AG04450 (cell line): ENCODE results near the gene DCTN3. TPM values are rescaled to one million over a fixed set of nuclear protein-coding genes. Genes with fewer than 3 reads are reported as not detected.
A peak's percentile ranks its signal among the peaks of the same experiment; 100 is the strongest.

ENCODE experiments used
- CTCF ChIA-PET: fragments of 300-600, 350-600 bp; formaldehyde crosslinking; extraction: SDS; loops from one replicate; lab custom pipeline; 2022; ENCODE audit warnings: antibody characterized with exemption, inconsistent platforms; lab: Charles Lee
- POLR2A ChIA-PET: fragments of 350-600 bp; formaldehyde crosslinking; extraction: SDS; loops from one replicate; lab custom pipeline; 2021; ENCODE audit warnings: antibody characterized with exemption, inconsistent platforms; lab: Yijun Ruan, JAX
- DNase-seq: peaks from one replicate; pipeline ENCODE4 v3.0.0-alpha.2; 2011; ENCODE audit warnings: low read depth, low spot score
- H3K27ac ChIP-seq: one replicate; pipeline ENCODE4 v1.5.1; 2012; ENCODE audit warnings: low read depth, low read length, control low read depth
- H3K27me3 ChIP-seq: one replicate; pipeline ENCODE4 v1.6.0; 2012; ENCODE audit warnings: low read length; ENCODE audit not compliant: control insufficient read depth, insufficient read depth
- H3K4me3 ChIP-seq: 2 replicates; pipeline ENCODE4 v1.5.1; 2011; ENCODE audit warnings: mild to moderate bottlenecking, low read depth, low read length, control low read depth
- H3K9me3 ChIP-seq: 2 replicates; pipeline ENCODE4 v1.5.1; 2012; ENCODE audit warnings: low read length; ENCODE audit not compliant: control insufficient read depth, insufficient read depth
- polyA plus RNA-seq: library from polyadenylated mRNA; depleted of rRNA; stranded (reverse); fragments of >200 nt; gene quantifications from 2 replicates; pipeline ENCODE4 v1.2.3, GENCODE V29; 2011
- TF ChIP-seq, protein P1 (sequence below): IDR thresholded peaks from 2 replicates; pipeline ENCODE4 v1.5.1; 2011; ENCODE audit warnings: low read depth, low read length, control low read depth, inconsistent platforms

Gene DCTN3
- polyA plus RNA-seq, 1 experiment = 97.6 TPM

DNA sequence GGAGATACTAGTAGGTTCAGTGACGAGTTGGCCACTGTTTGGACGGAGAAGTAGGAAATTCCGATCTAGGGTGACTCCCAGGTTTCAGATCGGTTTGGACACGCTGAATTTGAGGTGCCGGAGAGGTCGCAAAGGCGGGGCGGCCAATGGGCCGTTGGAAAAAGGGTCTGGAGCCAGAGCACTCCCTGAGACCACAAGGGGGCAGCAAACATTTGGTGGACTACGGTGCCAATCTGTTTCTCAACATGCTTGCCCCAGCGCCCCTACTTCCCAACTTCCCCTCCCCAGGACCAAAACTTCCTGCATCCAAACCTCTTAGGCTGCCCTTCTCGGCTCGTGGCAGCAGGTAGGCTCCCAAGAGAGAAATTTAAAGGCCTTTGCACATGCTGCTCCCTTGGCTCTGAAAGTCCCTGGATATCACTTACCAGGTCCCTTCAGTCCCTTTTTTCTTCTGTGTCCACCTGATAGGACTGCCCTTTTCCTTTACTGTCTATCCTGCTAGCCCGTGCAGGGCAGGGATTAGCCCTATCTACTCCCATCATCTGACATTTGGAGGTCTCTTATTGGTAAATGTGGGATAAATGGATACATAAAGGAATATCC, 7.4 kb downstream of the DCTN3 start:
- Histone ChIP-seq H3K27me3 (no peaks in the 10 kb centered on the region), H3K4me3 (peak overlapping the region; percentile 67), H3K9me3 (no peaks in the 10 kb centered on the region; the same call in 1 of the 2 replicates), H3K27ac (peak overlapping the region; percentile 47)
- no peak for DNase-seq
- CTCF ChIA-PET = interaction anchor here (0.6 to 7.6 kb wide), 10 partner anchors 10 to 1741 kb away, joined by 3 to 111 read pairs (median 4); no protein-coding TSS in a partner anchor
- TF ChIP-seq, protein P1, sequence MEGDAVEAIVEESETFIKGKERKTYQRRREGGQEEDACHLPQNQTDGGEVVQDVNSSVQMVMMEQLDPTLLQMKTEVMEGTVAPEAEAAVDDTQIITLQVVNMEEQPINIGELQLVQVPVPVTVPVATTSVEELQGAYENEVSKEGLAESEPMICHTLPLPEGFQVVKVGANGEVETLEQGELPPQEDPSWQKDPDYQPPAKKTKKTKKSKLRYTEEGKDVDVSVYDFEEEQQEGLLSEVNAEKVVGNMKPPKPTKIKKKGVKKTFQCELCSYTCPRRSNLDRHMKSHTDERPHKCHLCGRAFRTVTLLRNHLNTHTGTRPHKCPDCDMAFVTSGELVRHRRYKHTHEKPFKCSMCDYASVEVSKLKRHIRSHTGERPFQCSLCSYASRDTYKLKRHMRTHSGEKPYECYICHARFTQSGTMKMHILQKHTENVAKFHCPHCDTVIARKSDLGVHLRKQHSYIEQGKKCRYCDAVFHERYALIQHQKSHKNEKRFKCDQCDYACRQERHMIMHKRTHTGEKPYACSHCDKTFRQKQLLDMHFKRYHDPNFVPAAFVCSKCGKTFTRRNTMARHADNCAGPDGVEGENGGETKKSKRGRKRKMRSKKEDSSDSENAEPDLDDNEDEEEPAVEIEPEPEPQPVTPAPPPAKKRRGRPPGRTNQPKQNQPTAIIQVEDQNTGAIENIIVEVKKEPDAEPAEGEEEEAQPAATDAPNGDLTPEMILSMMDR = peak; percentile 91
- POLR2A ChIA-PET = interaction anchor here (0.7 to 0.9 kb wide), 3 partner anchors 8 to 90 kb away, joined by 3 read pairs; partner anchors contain the start of genes DCTN3 and SIGMAR1

DNA sequence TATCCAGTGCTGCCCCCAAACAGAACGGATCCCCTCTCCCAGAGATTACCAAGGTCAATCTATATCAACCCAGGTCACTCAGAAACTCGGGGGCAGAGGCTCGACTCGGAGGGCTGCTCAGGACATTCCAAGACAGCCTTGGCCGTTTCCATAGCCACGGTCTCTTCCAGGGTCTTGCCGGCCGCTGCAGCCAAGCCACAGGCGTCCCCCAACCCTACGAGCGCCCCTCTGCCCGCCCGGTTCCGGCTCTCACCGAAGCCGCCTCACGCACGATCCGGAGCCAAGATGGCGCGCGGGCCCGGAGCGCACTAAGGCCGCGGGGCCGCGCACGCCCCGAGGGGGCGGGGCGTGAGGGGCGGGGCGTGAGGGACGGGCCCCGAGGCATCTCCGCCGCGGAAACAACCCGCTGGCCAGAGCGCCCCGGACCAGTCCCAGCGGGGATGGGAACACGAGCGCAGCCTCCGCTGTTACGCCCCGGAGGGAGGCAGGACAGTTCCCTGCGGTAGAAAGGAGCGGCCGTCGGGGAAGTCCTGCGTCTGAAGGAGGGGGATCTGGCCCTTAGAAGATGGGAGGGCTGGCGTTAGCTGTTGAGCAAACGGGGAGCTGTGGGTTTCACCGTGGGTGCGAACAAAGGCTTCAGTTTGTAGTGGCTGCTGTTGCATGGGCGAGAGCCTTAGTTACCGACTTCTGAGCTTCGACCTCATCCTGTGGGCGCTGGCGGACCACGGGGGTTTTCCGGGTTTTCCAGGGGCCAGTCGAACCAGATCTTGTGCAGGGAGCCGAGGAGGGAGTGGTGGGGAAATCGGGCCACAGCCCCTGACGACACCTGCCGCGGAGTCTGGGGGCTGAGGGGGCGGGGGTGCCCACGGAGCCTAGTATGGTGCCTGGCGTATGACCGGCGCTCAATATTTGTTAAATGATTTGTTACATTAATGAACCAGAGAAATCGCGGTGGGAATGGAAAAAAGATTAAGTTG, 8.2 kb downstream of the DCTN3 start, which contains the start of gene RPP25L:
RPP25L (minus strand) TSS at position 287 of the 977 bp plus-strand sequence. CDS start 801 bp downstream, outside the sequence.
- ChIA-PET POLR2A (interaction anchor here (0.7 to 0.9 kb wide), 3 partner anchors 8 to 90 kb away, joined by 3 read pairs; partner anchors contain the start of genes DCTN3 and SIGMAR1), CTCF (interaction anchor here (0.7 to 7.6 kb wide), 9 partner anchors 8 to 208 kb away, joined by 3 to 111 read pairs (median 4); partner anchors contain the start of gene DCTN3)
- H3K9me3 ChIP-seq = no peaks in the 10 kb centered on the region; the same call in 1 of the 2 replicates
- H3K4me3 ChIP-seq = peak within 1 kb of the TSS; percentile 86
- TF ChIP-seq, protein P1 = no peak
- peak within 1 kb of the TSS; percentile 47 for H3K27ac ChIP-seq
- H3K27me3 ChIP-seq = no peaks in the 10 kb centered on the region
- peak; percentile 42 for DNase-seq

DNA sequence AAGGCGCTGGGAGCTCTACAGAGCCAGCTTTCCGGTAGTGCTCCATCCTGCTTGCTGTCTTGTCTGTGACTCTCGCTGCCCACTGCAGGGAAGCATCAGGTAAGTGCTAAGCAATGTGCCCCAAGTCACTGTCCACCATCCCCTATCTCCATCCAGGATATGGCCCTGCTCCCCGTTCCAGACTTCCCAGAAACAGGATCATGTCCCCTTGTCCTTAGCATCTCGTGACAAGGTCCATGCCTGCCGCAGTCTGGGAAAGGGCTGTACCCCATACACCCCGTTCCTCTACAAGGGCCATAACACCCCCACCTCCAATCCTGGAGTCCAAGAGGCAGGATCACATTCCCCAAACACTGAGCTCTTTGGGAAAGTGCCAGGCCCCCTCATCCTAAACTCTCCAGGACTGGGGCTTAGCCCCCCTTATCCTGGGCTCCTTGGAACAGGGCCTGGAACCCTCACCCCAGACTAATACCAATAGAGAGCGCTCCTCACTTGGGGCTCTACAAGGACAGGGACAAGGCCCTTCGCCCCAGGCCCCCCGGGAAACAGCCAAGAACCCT, 9.0 kb downstream of the DCTN3 start:
- Histone ChIP-seq H3K4me3 (peak overlapping the region; percentile 86), H3K27me3 (peaks cover 1% of the 10 kb centered on the region), H3K27ac (peak overlapping the region; percentile 21), H3K9me3 (no peaks in the 10 kb centered on the region; the same call in 1 of the 2 replicates)
- ChIA-PET CTCF (interaction anchor here (1.4 to 7.6 kb wide), 6 partner anchors 8 to 207 kb away, joined by 3 to 111 read pairs (median 8); partner anchors contain the start of gene DCTN3), POLR2A (no interaction called here)
- TF ChIP-seq, protein P1 = no peak
- DNase-seq = no peak

DNA sequence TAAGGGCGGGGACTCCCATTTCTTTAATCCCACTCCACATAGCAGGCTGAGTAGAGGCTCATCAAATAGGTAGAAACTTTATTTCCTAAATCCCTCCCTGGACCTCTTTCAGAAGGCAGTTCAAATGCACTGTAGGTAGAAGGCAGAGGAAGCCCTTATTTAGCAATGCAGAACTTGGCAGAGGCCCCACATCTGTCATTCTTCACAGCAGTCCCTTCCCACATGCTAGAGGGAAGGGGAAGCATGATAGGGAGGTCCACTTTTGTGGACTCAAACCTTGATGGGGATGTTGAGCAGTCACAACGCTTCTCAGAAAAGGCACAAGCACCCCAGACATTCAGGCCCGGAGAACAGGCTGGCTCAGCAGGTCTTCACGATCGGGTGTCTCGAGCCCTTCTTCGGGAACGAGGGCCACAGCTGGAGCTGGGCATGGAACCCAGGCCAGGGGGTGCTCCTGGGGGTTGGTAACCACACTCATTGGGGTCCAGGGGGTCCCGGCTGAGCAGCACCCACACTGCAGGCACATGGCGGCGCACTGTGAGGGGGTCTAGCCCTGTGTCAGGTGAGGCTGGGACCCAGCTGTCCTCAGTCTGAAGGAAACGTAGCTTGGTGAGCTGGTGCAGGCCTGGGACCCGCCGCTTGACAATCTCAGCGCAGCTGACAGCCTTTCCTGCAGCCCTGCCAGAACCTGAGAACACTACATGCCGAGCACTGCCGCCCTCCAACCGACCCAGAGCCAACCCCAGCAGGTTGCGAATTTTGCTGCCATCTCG, 9.7 kb downstream of the DCTN3 start:
- no peak for DNase-seq
- Histone ChIP-seq H3K27me3 (peaks cover 7% of the 10 kb centered on the region), H3K4me3 (peak overlapping the region; percentile 86), H3K27ac (no peak overlapping the region), H3K9me3 (no peaks in the 10 kb centered on the region; the same call in 1 of the 2 replicates)
- ChIA-PET POLR2A (no interaction called here), CTCF (interaction anchor here (1.5 to 2.2 kb wide), 4 partner anchors 7 to 207 kb away, joined by 3 to 10 read pairs (median 8); partner anchors contain the start of gene DCTN3)
- TF ChIP-seq, protein P1 = no peak
